Measurements from ENCODE around the gene CAMK2D.
"Not testable (repeated sequence)": the region's sequence is repeated elsewhere in the genome, so short reads cannot be mapped to it uniquely, and the experiment has no call there.

The CAMK2D gene

DNA sequence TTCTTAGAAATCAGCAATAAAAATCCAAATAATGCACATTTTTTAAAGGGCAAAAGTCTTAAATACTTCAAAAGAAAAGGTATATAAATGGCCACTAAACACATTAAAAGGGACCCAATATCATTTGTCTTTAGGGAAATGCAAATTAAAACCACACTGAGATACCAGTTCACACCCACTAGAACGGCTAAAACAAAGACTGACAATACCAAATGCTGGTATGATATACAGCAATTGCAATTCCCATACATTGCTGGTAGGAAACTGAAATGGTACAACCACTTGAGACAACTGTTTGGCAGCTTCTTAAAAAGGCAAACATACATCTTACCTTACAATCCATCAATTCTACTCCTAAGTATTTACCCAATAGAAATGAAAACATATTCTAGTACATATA, 33.7 kb downstream of the CAMK2D start:
- DNase-seq: no peak

DNA sequence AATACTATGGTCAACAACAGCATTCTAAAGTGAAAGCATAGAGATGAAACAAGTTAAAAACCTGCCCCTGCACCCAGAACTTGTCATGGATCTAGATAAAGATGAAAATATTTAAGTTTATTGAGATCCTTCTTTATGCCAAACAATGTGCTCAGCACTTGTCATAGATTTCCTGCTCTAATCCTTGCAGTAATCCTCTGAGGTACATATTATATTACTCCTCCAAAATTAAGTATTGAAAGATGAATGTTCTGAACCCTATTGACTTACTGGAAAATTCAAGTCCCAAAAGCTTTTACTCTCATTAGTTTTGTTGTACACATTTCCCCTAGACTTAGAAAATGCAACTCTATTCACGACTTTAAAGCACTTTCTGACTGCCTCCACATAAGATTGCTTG, 35.6 kb downstream of the CAMK2D start:
- no peak for DNase-seq

GRCh38 chr4:113718252-113718651, 43.3 kb downstream of the CAMK2D start:
- DNase-seq: no peak

DNA sequence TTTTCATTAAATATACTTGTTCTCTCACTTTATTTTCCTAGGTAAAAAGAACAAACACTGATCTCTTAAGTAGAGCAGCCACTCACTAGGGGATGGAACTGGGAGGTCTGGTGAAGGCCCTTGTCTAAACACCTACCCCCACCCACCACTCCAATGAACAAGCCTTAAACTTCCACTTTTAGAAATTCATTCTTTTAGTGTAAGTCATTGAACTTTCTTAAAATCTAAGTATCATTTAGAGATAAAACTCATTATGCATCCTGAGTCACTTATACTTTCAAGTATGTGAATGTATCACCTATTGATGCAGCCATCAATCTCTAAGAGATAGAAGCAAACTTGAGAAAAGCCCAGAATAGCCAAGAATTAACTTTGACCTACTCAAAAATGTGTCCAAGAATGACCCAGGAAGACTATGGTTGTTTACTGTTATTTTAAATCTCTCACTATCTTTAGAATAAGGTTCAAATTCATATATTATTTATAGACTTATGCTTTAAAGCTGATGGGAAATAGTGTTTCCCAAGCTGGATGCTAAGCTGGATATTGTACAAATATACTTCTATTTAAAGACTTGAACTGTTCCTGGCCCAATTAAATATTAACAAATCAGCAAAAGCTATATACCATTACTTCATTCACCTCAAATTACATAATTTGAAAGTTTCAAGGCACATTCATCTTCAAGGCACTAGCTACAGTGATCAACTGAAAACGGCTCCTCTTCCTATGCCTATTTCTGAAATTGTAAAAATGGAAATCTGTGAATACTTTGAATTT, 49.5 kb downstream of the CAMK2D start:
- no peak for DNase-seq

DNA sequence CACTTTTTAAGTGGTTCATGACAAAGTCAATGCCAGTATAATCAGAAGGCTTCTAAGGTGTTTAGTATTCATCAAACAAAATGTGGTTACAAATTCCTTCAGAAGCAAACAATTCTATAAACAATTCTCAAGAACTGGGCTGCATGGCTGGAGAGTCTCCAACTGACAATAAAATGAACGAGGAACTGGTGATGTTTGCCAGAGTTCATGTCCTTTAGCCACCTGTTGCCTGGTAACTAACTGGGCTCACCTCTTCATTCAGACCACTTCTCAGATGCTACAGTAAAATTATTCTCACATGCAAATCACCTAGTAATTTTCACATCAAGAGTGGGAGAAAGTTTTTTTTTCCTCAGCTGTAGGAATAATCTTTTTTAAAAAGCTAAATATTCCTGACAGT, 53.3 kb downstream of the CAMK2D start:
- no peak for DNase-seq

- no peak for DNase-seq
These were observed 54.5 kb downstream of the CAMK2D start for GRCh38 chr4:113707048-113707447.

DNA sequence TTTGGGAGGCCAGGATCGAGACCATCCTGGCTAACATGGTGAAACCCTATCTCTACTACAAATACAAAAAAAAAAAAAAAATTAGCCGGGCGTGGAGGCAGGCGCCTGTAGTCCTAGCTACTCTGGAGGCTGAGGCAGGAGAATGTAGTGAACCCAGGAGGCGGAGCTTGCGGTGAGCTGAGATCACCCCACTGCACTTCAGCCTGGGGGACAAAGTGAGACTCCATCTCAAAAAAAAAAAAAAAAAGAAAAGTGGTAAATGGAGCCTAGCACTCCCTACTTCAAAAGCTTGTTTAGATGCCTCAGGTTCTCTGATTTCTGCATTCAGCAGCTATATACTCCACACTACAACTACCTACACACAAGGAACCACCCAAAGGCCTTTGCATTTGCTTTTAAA, 56.4 kb downstream of the CAMK2D start:
- DNase-seq: not testable (repeated sequence)

GRCh38 chr4:113702596-113702995, 58.9 kb downstream of the CAMK2D start:
- not testable (repeated sequence) for DNase-seq

GRCh38 chr4:113701169-113701568, 60.4 kb downstream of the CAMK2D start:
- DNase-seq: no peak

DNA sequence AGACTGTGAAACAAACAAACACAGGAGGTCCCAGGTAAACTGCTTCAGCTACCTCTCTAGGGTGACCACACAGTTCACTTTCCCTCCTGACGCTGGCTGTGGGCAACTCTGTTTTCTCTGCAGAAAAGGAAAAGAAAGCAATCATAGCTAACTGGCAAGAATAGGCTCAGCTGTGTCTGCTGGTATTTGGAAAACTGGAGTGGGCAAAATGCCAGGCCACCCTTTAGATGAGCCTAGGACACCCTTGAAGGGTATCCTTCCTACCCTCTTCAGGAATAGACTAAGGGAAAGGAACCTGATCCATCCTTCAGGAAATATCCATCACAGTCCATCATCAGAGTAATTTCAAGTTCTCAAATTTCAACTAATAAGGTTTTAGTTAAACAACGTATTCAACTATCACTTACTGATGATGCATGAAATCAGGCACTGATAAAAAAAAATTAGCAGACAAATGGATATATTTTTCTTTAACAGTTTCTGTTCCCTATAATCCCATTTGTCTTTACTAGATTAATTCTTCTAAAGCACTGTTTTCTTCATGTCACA, 60.9 kb downstream of the CAMK2D start:
- no peak for DNase-seq

- no peak for DNase-seq
These were observed 61.8 kb downstream of the CAMK2D start for GRCh38 chr4:113699772-113700171.

DNA sequence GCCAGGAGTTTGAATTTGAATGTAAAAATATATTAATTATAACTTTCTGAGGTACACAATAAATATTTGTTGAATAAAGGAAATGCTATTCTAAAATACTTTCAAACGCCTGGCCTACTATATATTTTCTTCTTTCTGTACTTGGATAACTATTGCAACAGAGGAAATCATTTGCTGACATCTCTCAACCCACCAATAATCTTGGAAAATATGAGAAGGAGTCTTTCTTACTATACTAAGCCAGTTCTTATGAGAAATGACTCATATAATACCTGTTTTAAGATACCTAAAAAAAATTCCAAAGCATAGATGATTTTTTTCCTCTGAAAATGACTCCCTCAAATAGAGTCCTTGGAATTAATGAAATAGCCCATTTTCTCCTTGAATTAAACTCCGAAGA, 64.1 kb downstream of the CAMK2D start:
- no peak for DNase-seq

DNA sequence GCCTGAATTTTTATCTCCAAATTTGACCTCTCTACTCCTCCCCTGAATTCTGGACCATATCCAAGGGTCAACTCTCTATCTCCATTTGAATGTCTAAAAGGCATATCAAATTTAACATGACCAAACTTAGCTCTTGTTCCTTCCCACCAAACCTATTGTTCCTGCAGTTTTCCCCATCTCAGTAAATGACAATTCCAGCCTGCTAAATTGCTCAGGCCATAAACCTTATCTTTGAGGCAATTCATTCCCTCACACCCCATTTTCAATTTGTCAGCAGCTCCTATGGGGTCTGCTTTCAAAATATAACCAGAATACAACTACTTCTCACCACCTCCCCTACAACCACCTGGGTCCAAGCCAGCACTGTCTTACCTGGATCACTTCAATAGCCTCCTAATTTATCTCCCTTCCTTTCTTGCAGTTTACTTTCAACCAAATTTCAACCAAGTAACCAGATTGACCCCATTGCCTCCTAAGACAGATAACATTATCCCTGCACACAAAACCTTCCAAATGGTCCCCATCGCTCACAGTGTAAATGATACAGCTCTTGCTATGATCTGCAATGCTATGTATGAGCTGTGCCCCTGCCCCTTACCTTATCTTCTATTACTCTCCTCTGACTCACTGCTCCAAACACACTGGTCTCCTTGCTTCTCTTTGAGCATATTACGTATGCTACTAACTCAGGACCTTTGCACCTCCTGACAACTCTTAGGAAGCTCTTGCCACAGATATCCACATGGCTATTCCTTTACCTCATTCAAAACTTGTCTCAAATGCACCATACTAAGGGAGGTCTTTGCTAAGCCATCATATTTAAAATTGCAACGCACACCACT, 66.0 kb downstream of the CAMK2D start:
- DNase-seq: no peak

- no peak for DNase-seq
These were observed 67.5 kb downstream of the CAMK2D start for GRCh38 chr4:113694008-113694407.

DNA sequence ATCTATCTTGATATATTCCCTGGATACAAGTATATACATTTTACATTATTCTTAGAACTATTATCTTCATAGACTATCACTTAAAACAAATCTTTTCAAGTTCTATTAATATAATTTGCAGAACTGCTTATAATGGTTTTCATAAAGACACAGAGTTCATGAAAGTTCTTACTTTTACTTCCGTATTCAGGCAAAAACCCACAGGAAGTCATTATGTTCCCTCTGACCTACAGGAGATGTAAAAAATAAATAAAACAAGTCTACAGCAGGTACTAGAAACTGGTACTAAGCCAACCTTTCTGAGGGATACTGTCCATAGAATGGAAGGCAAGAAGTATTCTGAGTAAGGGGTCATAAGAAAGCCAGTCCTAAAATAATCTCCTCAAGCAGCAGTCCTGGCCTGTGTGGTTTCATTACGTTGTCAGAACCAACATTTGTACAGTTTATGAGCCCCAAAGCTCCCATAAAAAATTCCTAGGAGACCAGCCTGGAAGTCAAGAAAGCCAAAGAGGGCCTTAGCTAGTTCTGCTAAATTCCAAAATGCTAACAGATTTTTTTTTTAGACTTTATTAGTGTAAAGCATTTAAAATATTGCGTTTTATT, 68.6 kb downstream of the CAMK2D start:
- no peak for DNase-seq

DNA sequence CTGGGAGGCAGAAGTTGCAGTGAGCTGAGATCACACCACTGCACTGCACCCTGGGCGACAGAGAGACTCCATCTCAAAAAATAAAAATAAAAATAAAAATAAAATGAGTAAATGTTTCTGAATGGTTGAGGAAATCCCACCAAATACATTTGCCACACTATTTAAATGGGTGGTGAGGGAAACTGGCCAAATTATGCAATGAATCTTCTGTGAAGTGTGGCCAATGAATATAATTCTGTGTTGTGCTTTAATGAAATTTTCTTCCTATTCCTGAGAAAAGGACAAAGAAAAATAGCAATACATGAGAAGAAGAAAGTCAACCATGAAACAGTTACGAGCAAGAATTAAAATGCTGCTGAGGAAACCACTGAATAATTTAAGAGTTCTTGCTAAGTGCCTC, 69.9 kb downstream of the CAMK2D start:
- no peak for DNase-seq

DNA sequence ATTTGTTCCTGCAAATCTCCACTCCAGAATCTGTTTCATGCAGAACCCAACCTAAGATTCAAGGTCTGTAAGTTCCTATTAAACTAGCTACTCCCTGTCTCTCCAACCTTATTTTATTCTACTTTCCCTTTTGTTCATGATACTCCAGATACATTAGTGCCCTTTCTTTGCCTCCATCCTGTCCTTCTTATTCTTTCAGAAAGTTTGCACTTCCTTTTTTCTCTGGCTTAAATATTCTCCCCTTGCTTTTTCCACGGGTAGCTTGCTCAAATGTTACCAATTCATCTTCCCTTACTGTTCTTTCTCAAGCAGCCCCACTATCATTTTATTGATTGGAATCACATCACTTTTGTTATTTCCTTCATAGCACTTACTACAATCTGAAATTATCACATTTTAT, 72.1 kb downstream of the CAMK2D start:
- no peak for DNase-seq

GRCh38 chr4:113687067-113687718, 74.3 kb downstream of the CAMK2D start:
- no peak for DNase-seq

- DNase-seq: not testable (repeated sequence)
These were observed 76.4 kb downstream of the CAMK2D start for GRCh38 chr4:113685157-113685556.

GRCh38 chr4:113684534-113685091, 76.9 kb downstream of the CAMK2D start:
- no peak for DNase-seq

DNA sequence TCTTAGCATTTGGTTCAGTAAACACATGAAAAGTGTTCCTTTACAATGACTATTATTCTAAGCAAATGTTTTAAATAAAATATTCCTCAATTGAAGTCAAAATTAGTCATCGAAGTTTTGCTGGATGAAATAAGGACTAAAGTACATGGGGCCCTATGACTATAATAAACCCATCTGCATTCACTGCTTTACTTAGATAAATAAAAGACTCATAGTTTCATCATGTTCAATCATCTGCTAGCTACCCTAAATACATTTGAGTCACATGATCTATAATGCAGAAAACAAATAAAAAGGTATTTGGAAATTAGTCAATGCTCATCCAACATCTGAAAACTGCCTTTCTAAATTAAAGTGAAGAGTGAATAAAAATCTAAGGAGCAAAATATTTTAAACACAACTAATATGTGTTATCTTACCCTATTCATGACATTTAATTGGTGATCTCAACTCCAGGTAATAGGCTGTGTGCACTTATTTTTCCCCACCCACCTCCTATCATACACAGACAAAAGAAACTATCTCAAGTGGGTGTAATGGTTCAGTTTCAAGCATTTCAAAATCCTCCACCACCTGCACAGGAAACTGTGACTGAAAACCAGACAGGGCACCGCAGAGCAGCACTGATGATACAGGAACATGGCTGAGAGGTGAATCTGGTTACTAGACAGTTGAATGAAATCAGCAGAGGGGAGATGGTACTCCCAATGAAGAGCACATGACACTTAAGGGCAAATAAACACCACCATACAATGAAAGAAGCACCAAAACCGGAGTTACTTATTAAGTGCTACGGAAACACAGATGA, 78.6 kb downstream of the CAMK2D start:
- DNase-seq: no peak

GRCh38 chr4:113678641-113679040, 82.9 kb downstream of the CAMK2D start:
- no peak for DNase-seq

Measured in GF-D8 (cell line).